ENCODE data around the gene SIMC1.

- TF ChIP-seq CTCF (IDR thresholded peaks at IDR 0.05; ENCODE audit: low read length), result no peak
- TF ChIP-seq EZH2 (IDR thresholded peaks at IDR 0.05; ENCODE audit: borderline replicate concordance, low read length), result no peak
Measured at GRCh38 chr5:176190886-176191755, 47.1 kb upstream of the SIMC1 start.
